Measurements from ENCODE around the gene PITPNC1.

DNA sequence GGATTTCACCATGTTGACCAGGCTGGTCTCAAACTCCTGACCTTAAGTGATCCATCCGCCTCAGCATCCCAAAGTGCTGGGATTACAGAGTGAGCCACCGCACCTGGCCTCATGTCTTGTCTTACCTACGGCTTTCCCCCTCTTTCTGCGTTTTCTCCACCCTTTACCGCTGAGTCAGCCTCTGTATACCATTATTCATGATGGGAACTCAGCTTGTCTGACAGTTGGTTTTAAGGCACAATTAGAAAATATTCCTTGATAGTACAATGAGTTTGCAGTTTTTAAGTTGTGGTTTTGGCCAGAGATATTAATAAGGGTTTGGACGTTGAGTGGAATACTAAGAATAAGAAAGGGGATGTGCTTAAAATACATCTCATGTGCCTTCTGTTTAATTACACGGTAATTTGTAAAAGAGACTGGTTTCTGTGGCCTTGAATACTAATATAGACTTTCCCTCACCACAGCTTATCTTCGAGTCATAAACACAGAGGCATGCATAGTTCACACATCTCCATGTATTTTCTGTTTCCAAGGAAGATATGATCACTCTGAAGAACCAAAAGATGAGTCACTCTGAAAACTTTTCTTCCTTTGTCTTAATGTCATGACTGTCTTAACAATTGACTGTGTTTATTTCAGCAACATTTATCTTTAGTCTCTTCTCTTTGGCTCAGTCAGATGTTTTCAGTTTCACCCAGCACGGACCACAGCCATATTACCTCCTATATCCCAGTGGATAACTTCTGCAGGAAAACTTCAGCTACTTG lies 54.4 kb downstream of the PITPNC1 start:
- TF ChIP-seq, protein P1, sequence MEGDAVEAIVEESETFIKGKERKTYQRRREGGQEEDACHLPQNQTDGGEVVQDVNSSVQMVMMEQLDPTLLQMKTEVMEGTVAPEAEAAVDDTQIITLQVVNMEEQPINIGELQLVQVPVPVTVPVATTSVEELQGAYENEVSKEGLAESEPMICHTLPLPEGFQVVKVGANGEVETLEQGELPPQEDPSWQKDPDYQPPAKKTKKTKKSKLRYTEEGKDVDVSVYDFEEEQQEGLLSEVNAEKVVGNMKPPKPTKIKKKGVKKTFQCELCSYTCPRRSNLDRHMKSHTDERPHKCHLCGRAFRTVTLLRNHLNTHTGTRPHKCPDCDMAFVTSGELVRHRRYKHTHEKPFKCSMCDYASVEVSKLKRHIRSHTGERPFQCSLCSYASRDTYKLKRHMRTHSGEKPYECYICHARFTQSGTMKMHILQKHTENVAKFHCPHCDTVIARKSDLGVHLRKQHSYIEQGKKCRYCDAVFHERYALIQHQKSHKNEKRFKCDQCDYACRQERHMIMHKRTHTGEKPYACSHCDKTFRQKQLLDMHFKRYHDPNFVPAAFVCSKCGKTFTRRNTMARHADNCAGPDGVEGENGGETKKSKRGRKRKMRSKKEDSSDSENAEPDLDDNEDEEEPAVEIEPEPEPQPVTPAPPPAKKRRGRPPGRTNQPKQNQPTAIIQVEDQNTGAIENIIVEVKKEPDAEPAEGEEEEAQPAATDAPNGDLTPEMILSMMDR (IDR thresholded peaks at IDR 0.05), result no peak
- no peak for TF ChIP-seq POLR2AphosphoS5 (IDR thresholded peaks at IDR 0.05; ENCODE audit: low read depth, low read length)
- TF ChIP-seq, protein P2, sequence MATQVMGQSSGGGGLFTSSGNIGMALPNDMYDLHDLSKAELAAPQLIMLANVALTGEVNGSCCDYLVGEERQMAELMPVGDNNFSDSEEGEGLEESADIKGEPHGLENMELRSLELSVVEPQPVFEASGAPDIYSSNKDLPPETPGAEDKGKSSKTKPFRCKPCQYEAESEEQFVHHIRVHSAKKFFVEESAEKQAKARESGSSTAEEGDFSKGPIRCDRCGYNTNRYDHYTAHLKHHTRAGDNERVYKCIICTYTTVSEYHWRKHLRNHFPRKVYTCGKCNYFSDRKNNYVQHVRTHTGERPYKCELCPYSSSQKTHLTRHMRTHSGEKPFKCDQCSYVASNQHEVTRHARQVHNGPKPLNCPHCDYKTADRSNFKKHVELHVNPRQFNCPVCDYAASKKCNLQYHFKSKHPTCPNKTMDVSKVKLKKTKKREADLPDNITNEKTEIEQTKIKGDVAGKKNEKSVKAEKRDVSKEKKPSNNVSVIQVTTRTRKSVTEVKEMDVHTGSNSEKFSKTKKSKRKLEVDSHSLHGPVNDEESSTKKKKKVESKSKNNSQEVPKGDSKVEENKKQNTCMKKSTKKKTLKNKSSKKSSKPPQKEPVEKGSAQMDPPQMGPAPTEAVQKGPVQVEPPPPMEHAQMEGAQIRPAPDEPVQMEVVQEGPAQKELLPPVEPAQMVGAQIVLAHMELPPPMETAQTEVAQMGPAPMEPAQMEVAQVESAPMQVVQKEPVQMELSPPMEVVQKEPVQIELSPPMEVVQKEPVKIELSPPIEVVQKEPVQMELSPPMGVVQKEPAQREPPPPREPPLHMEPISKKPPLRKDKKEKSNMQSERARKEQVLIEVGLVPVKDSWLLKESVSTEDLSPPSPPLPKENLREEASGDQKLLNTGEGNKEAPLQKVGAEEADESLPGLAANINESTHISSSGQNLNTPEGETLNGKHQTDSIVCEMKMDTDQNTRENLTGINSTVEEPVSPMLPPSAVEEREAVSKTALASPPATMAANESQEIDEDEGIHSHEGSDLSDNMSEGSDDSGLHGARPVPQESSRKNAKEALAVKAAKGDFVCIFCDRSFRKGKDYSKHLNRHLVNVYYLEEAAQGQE (IDR thresholded peaks at IDR 0.05; ENCODE audit: insufficient read depth in 1 of 2, low read depth in 2 of 2, low read length in 1 of 2), result no peak
- TF ChIP-seq TCF7L2 (IDR thresholded peaks at IDR 0.05; ENCODE audit: low read depth, low read length), result no peak
- TF ChIP-seq SIN3A (IDR thresholded peaks at IDR 0.05; ENCODE audit: borderline replicate concordance, insufficient read depth, low read depth, low read length), result no peak

Measured in Panc1 (cell line).